NB4 (cell line): ENCODE results near the gene TRPV6.

Experiments
- DNase-seq: peaks from one replicate; pipeline ENCODE4 v3.0.0; 2010; ENCODE audit warnings: low read depth
- H3K4me3 ChIP-seq: one replicate; pipeline ENCODE4 v1.5.1; 2011; ENCODE audit warnings: mild to moderate bottlenecking, low read depth, low read length, moderate library complexity
- CTCF ChIP-seq: IDR thresholded peaks from one replicate; pipeline ENCODE4 v1.5.1; 2012; ENCODE audit warnings: low read depth, low read length
- MAX ChIP-seq: IDR thresholded peaks from 2 replicates; pipeline ENCODE4 v1.6.1; 2011; ENCODE audit warnings: low read depth, low read length
- MYC ChIP-seq: IDR thresholded peaks from 2 replicates; pipeline ENCODE4 v1.6.1; 2011; ENCODE audit warnings: low read depth, low read length
- POLR2A ChIP-seq: IDR thresholded peaks from 2 replicates; pipeline ENCODE4 v1.6.1; 2011; ENCODE audit warnings: mild to moderate bottlenecking; ENCODE audit not compliant: insufficient read length; ENCODE audit errors: extremely low read depth

The TRPV6 gene

GRCh38 chr7:142913566-142913965 is 28.0 kb upstream of the TRPV6 start:
- no peak for DNase-seq
- no peak overlapping the region for H3K4me3 ChIP-seq
- no peak for TF ChIP-seq MAX
- no peak for TF ChIP-seq MYC
- no peak for TF ChIP-seq POLR2A

GRCh38 chr7:142913051-142913450 is 27.5 kb upstream of the TRPV6 start:
- no peak for TF ChIP-seq CTCF
- H3K4me3 ChIP-seq = no peak overlapping the region
- DNase-seq = no peak

- TF ChIP-seq POLR2A (no peak), CTCF (no peak), MAX (no peak), MYC (no peak)
- H3K4me3 ChIP-seq = no peak overlapping the region
- DNase-seq = no peak
Observed at GRCh38 chr7:142910481-142910880, 24.9 kb upstream of the TRPV6 start.

- no peak for TF ChIP-seq CTCF
- no peak for TF ChIP-seq MYC
- no peak for TF ChIP-seq POLR2A
- no peak for TF ChIP-seq MAX
- no peak overlapping the region for H3K4me3 ChIP-seq
- DNase-seq = no peak
Observed at GRCh38 chr7:142910031-142910433, 24.5 kb upstream of the TRPV6 start.

- peak; percentile 61 for TF ChIP-seq CTCF
- TF ChIP-seq MAX = no peak
- DNase-seq = peak; percentile 62
Observed at GRCh38 chr7:142908921-142909890, 23.7 kb upstream of the TRPV6 start.

GRCh38 chr7:142908290-142908689 is 22.7 kb upstream of the TRPV6 start:
- no peak for DNase-seq

More at GRCh38 chr7:142908921-142909890, 23.7 kb upstream of the TRPV6 start:
- no peak overlapping the region for H3K4me3 ChIP-seq

More at GRCh38 chr7:142908290-142908689, 22.7 kb upstream of the TRPV6 start:
- H3K4me3 ChIP-seq = no peak overlapping the region
- TF ChIP-seq MAX = no peak
- TF ChIP-seq POLR2A = no peak
- no peak for TF ChIP-seq MYC
- TF ChIP-seq CTCF = no peak
